AG04450 (cell line): Measurements from ENCODE around the gene DCDC2. TPM values are rescaled to one million over a fixed set of nuclear protein-coding genes. Genes with fewer than 3 reads are reported as not detected.

Source experiments
- CTCF ChIA-PET: fragments of 300-600, 350-600 bp; formaldehyde crosslinking; extraction: SDS; loops from one replicate; lab custom pipeline; 2022; ENCODE audit warnings: antibody characterized with exemption, inconsistent platforms; lab: Charles Lee
- POLR2A ChIA-PET: fragments of 350-600 bp; formaldehyde crosslinking; extraction: SDS; loops from one replicate; lab custom pipeline; 2021; ENCODE audit warnings: antibody characterized with exemption, inconsistent platforms; lab: Yijun Ruan, JAX
- DNase-seq: peaks from one replicate; pipeline ENCODE4 v3.0.0-alpha.2; 2011; ENCODE audit warnings: low read depth, low spot score
- H3K27ac ChIP-seq: one replicate; pipeline ENCODE4 v1.5.1; 2012; ENCODE audit warnings: low read depth, low read length, control low read depth
- H3K27me3 ChIP-seq: one replicate; pipeline ENCODE4 v1.6.0; 2012; ENCODE audit warnings: low read length; ENCODE audit not compliant: control insufficient read depth, insufficient read depth
- H3K4me3 ChIP-seq: 2 replicates; pipeline ENCODE4 v1.5.1; 2011; ENCODE audit warnings: mild to moderate bottlenecking, low read depth, low read length, control low read depth
- H3K9me3 ChIP-seq: 2 replicates; pipeline ENCODE4 v1.5.1; 2012; ENCODE audit warnings: low read length; ENCODE audit not compliant: control insufficient read depth, insufficient read depth
- polyA plus RNA-seq: library from polyadenylated mRNA; depleted of rRNA; stranded (reverse); fragments of >200 nt; gene quantifications from 2 replicates; pipeline ENCODE4 v1.2.3, GENCODE V29; 2011
- TF ChIP-seq, protein P1 (sequence below): IDR thresholded peaks from 2 replicates; pipeline ENCODE4 v1.5.1; 2011; ENCODE audit warnings: low read depth, low read length, control low read depth, inconsistent platforms

The DCDC2 gene
- polyA plus RNA-seq, 1 experiment: 0.02 TPM

DNA sequence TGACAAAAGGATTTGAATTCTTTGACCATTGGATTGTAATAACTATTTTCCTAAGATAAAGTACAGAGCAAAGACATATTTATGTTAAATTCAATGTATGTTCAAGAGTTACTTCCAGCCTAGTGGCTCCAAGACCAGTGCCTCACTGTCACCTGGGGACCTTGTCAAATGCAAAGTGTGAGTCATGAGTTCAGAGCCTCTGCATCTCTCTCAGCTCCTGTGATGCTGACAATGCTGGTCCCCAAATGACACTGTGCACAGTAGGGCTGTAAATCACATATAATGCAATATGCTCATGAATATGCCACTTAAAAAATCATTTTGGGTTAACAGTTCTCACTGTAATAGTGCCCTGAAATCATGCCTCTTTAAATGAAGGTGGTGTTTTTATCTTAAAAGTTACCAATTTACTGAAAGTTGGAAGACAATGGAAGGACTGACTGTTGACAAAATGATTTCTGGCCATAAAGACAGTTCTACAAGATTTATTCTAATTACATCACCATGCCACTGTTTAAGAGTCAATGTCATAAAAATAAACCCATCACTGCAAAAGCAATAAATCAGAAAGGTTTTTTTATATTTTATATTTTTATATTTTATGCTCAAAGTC lies 169.8 kb downstream of the DCDC2 start:
- DNase-seq: no peak
- POLR2A ChIA-PET: no interaction called here
- Histone ChIP-seq H3K27me3 (no peaks in the 10 kb centered on the region), H3K4me3 (no peak overlapping the region), H3K9me3 (no peaks in the 10 kb centered on the region), H3K27ac (no peak overlapping the region)
- TF ChIP-seq, protein P1, sequence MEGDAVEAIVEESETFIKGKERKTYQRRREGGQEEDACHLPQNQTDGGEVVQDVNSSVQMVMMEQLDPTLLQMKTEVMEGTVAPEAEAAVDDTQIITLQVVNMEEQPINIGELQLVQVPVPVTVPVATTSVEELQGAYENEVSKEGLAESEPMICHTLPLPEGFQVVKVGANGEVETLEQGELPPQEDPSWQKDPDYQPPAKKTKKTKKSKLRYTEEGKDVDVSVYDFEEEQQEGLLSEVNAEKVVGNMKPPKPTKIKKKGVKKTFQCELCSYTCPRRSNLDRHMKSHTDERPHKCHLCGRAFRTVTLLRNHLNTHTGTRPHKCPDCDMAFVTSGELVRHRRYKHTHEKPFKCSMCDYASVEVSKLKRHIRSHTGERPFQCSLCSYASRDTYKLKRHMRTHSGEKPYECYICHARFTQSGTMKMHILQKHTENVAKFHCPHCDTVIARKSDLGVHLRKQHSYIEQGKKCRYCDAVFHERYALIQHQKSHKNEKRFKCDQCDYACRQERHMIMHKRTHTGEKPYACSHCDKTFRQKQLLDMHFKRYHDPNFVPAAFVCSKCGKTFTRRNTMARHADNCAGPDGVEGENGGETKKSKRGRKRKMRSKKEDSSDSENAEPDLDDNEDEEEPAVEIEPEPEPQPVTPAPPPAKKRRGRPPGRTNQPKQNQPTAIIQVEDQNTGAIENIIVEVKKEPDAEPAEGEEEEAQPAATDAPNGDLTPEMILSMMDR: no peak
- CTCF ChIA-PET: no interaction called here

- CTCF ChIA-PET: no interaction called here
Observed at GRCh38 chr6:24186349-24186748, 171.5 kb downstream of the DCDC2 start.

GRCh38 chr6:24183584-24183983 lies 174.3 kb downstream of the DCDC2 start:
- no peak for DNase-seq
- peaks cover 12% of the 10 kb centered on the region for H3K9me3 ChIP-seq
- ChIA-PET CTCF (no interaction called here), POLR2A (no interaction called here)
- no peaks in the 10 kb centered on the region for H3K27me3 ChIP-seq
- TF ChIP-seq, protein P1: no peak
- no peak overlapping the region for H3K4me3 ChIP-seq
- H3K27ac ChIP-seq: no peak overlapping the region

More at GRCh38 chr6:24186349-24186748, 171.5 kb downstream of the DCDC2 start:
- TF ChIP-seq, protein P1: no peak
- H3K4me3 ChIP-seq: no peak overlapping the region
- POLR2A ChIA-PET: no interaction called here
- H3K27me3 ChIP-seq: no peaks in the 10 kb centered on the region
- H3K9me3 ChIP-seq: no peaks in the 10 kb centered on the region
- H3K27ac ChIP-seq: no peak overlapping the region
- DNase-seq: no peak

DNA sequence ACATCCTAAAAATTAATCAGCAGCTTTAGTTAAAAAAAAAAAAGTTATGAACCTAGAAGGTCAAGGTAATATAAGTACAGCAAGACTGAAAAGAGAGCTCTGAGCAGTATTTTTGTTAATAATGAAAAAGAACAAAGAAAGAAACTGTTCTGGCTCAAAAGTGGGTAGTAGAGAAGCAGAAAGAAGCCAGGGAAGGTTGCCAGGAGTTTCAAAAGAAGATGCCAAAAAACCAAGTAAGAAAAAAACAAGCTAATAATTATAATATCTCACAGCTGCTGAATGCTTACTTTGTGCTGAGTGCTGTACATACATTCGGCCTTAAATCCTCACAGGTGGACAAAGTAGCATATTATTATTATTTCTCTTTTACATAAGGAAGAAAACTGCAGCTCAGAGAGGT lies 200.0 kb downstream of the DCDC2 start:
- Histone ChIP-seq H3K27me3 (no peaks in the 10 kb centered on the region), H3K27ac (no peak overlapping the region), H3K4me3 (no peak overlapping the region), H3K9me3 (peaks cover 17% of the 10 kb centered on the region)
- ChIA-PET POLR2A (no interaction called here), CTCF (no interaction called here)
- no peak for DNase-seq
- TF ChIP-seq, protein P1: no peak

- H3K4me3 ChIP-seq: no peak overlapping the region
- DNase-seq: no peak
- no peaks in the 10 kb centered on the region for H3K27me3 ChIP-seq
- H3K27ac ChIP-seq: no peak overlapping the region
- ChIA-PET CTCF (no interaction called here), POLR2A (no interaction called here)
- TF ChIP-seq, protein P1: no peak
- H3K9me3 ChIP-seq: peaks cover 20% of the 10 kb centered on the region
Observed at GRCh38 chr6:24154121-24154520, 203.7 kb downstream of the DCDC2 start.
